ENCODE measurements around the gene AIFM1.

The AIFM1 gene

DNA sequence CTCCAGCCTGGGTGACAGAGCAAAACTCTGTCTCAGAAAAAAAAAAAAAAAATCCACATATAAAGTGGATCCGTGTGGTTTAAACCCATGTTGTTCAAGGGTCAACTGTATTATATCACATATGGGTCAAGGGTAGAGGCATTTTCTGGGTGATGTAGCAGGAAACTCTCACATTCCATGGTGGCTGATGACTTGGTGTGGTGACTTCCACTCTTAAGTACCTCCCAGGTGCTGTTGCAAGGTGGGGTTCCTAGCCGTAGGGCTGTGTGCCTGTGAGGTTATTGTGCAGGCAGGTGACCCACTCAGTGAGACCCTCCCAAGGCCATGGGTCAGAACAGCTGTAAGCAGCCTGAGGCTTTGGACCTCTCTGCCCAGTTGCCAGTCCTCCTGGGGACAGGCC, 72.4 kb downstream of the AIFM1 start:
- no peak for DNase-seq (ENCODE audit: low read depth, low spot score)

DNA sequence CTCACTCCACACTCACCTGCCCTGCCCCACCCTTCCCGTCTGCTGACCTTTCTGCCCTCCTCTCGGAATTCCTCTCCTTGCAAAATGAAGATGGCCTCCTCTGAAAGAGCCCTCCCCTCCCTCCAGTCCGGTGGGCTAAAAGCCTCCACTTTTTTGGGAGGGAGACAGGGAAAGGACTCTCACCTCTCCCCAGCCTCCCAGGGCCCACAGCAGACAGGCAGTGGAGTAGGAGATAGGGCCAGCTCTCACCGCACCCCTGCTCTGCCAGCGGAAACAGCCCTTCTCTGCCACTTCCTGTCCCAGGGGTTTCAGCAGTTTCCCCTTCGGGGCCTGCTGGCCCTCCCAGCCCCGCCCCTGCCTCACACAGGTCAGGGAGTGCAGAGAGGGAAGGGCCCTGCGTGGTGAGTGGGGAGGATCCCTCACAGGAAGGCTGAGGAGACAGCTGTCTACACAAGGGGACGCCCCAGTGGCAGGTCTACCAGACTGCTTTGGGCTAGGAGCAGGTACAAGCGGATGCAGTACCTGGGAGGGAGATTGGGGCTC, 73.6 kb downstream of the AIFM1 start:
- DNase-seq (ENCODE audit: low read depth, low spot score), result peak; percentile 21

DNA sequence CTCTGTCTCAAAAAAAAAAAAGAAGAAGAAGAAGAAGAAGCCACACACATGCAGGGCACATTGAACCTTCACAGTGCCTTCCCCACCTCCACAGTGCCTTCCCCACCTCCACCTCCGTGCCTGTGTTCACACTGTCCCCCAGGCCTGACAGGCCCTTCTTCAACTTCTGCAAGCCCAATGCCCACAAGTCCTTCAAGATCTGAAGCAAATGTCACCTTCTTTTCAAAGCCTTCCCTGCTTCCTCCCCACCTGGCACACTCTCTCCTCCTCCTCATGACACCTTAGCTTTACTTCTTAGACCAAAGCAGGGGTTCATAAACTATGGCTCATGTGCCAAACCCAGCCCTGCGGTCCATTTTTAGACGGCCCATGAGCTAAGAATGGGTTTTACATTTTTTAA, 75.3 kb downstream of the AIFM1 start:
- DNase-seq (ENCODE audit: low read depth, low spot score), result no peak

GRCh38 chrX:130086447-130087206, 79.0 kb downstream of the AIFM1 start:
- no peak for DNase-seq (ENCODE audit: low read depth, low spot score)

DNA sequence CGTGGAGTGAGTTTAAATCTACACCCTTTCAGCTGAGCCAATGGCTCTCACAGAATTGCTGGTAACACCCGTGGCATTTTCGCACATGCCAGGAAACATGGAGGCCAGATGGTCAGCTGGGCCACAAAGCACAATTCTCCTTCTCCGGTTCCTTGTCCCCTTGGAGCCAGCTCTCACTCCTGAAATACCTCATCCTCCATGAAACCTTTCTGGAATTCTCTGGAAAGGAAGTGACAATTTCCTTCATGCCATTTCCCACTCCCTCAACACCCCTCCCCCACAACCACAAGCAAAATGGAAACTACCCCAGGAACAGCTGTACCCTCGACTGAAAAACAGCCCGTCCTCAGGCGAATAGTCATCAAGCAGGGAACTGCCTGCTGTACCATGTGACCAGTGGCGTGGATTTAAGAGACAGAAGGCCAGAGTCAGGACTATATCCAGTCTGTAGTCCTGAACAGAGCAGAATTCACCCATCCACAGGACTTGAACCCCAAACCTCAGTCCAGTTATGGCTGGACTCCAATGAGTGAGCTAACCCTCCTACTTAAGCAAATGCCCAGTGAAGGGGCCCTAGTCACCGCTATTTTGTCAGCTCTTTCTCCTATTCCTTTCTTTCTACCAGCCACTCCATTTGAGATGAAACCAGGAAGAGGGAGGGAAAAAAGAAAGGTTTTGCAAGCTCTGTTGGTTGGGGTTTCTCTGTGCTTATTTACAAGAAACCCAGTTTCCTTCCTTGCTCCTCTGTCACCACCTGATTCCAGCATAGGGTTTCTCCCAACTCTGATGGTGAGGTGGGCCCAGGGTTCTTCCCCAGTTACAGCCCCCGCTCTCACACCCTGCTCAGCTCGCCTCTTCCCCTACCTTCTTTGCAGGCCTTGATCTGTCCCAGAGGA, 79.8 kb downstream of the AIFM1 start:
- DNase-seq (ENCODE audit: low read depth, low spot score), result no peak

DNA sequence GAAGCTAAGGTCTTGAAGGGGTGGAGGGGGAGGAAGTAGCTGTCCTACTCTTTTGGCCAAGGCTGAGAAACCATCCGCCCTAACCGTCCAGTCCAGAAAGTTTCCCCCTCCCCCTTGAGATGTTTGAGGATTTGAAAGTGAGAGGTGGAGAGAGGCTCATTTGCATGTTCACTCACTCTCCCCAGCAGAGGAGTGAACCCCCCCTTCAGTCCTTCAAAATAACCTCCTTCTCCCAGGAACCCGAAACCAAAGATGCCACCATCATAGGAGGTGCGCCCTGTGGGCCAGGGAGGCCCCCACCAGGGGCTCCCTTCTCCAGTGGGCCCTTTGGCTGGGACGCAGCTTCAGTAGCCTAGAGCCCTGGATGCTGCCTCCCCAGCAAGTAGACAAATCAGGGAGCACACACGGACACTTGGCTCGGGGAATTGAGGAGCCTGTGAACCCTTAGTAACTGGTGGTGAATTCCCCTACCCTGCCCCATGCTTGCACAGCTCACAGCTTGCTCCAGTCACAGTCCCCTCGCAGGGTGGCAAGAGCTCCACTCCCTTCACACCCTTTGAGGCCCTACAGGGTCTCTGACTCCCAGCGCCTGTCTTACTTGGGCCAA, 80.9 kb downstream of the AIFM1 start:
- no peak for DNase-seq (ENCODE audit: low read depth, low spot score)

DNA sequence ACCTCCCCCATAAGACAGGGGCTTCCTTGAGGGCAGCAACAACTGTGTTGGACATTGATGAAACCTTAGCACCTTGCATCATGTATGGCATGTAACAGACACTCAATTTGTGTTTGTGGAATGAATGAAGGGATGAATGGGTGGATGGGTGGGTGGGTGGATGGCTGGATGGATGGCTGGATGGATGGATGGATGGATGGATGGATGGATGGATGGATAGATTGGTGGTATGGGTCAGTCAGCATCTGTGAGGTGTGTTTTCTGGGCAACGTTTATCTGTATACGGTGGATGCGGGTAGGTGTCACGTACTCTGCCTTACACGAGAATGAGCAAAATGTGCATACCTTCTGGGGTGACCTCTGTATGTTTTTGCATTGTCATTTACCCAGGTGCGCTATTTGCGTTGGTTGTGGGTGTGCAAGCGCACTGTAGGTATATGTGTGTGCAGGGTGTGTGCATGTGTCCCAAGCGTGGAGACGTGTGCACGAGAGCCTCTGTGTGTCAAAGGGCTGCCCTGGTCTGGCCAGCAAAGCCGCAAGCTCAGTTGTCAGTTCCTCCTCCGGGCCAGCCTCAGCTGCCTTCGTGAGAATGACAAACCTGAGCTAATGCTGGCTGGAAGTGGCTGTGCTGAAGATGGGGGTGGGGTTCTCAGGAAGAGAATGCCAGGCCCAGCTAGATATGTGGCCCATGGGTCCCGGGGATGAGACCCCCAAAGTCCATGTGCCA, 81.8 kb downstream of the AIFM1 start:
- no peak for DNase-seq (ENCODE audit: low read depth, low spot score)

DNA sequence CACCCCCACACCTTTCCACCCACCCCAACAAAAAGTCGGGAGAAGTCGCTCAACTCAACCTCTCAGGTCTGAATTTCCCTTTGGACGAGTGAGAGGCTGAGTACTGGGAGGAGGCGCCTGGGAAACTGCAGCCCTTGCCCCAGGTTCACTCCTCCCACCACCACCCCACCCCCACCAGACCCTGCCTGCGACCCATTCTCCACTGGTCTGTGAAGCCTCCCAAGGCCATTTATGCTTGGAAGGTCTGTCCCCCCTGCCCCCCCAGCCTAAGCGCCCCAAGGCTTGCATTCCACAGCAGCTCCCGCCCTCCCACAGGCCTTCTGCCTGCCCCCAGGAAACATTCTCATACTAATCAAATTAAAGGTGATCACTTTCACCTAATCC, 82.5 kb downstream of the AIFM1 start:
- DNase-seq (ENCODE audit: low read depth, low spot score), result no peak

GRCh38 chrX:130082244-130083106, 83.2 kb downstream of the AIFM1 start:
- DNase-seq (ENCODE audit: low read depth, low spot score), result peak; percentile 36

DNA sequence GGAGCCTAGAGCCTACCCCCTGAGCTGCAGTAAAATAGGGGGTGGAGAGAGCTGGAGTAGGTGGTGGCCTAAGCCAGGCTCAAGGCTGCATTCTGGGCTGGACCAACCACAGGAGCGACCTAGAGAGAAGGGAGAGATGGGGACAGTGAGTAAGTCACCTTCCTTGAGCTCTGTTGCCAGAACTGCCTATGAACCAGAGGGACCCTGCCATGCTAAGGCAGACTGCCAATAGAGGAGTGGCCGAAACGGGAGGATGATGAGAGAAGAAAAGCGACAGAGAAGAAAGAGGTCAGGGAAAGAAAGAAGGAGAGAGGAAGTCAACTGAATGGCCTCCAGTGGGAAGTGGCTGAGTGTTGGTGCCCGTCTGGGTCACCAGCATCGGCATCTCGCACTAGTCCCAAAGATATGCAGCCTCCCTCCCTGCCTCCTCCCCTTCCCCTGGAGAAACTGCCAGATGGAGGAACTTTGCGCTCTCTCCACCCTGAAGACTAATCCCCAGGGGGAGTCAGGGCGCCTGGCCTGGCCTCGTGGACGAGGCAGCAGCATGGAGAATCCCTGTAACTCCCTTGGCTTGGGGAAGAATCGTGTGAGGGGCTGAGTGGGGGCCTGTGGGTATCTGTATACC, 84.1 kb downstream of the AIFM1 start:
- no peak for DNase-seq (ENCODE audit: low read depth, low spot score)

- DNase-seq (ENCODE audit: low read depth, low spot score), result no peak
Measured at GRCh38 chrX:130080791-130081367, 84.8 kb downstream of the AIFM1 start.

- DNase-seq (ENCODE audit: low read depth, low spot score), result peak; percentile 16
Measured at GRCh38 chrX:130079824-130080406, 85.7 kb downstream of the AIFM1 start.

Data from activated naive CD8-positive, alpha-beta T cell treated with anti-CD3 and anti-CD28 coated beads, Interleukin-2, amount 50 U/mL, for 16 hours (primary cell).